ENCODE results near the gene GGCX. TPM values are rescaled to one million over a fixed set of nuclear protein-coding genes. Genes with fewer than 3 reads are reported as not detected.

Gene GGCX
- total and polyA plus RNA-seq, 2 of the 13 experiments (the other 11 are each of a cell fraction or from before 2014, with no cell fraction given), result 72.5 to 103 TPM

DNA sequence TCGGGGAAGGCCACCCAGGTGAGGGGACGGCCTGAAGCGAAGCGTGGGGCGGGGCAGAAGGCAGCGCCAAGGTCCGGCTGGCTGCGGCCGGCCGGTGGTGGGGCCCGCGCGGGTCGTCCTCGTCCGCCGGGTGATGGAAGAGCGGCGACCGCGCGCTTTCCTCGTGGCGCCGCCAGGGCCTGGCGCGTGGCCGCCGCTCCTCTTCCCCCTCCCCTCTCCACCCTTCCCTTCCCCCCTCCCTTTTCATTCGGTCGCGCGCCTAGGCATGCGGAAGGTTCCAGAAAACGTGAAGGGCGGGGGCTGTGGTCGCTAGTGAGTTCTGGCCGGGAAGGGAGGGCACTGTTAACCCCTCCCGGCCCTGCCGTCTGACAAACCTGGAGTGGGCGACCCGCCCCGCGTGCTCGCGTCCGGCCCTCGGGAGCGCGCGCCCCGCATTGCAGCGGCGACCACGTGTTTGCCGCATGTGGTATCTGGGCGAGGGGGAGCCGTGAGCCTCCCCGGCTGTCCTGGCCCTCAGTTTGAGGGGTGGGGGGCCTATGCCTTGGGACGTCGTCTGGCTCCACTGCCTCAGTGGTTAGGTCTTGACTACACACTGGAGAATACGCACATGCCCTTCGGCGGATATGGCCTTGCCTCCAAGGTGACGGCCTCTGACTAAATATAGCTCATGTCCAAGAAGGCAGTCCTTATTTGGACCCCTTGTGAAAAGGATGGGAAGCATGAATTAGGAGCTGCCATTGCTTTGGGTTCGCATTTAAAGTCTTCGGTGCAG, 21.7 kb downstream of the GGCX start (continued):
- TF ChIP-seq, protein P1, sequence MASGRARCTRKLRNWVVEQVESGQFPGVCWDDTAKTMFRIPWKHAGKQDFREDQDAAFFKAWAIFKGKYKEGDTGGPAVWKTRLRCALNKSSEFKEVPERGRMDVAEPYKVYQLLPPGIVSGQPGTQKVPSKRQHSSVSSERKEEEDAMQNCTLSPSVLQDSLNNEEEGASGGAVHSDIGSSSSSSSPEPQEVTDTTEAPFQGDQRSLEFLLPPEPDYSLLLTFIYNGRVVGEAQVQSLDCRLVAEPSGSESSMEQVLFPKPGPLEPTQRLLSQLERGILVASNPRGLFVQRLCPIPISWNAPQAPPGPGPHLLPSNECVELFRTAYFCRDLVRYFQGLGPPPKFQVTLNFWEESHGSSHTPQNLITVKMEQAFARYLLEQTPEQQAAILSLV (CRISPR knock-in tag; IDR thresholded peaks at IDR 0.05; ENCODE audit: borderline replicate concordance), result peak; percentile 93
- TF ChIP-seq ZBTB40 (IDR thresholded peaks at IDR 0.05), result no peak
- TF ChIP-seq ZBTB40 (CRISPR knock-in tag; IDR thresholded peaks at IDR 0.05), result peak; percentile 56; the same call in 1 of the 2 replicates
- TF ChIP-seq NCOR1 (IDR thresholded peaks at IDR 0.05; ENCODE audit: borderline replicate concordance, low read length), result no peak; the same call in 1 of the 2 replicates
- TF ChIP-seq THAP8 (CRISPR knock-in tag; IDR thresholded peaks at IDR 0.05; ENCODE audit: borderline replicate concordance), result no peak
- TF ChIP-seq ZNF770 (CRISPR knock-in tag; IDR thresholded peaks at IDR 0.05), result 0 out of 2 replicates have a peak, but pooled peaks have one; percentile 23
- TF ChIP-seq, protein P2, sequence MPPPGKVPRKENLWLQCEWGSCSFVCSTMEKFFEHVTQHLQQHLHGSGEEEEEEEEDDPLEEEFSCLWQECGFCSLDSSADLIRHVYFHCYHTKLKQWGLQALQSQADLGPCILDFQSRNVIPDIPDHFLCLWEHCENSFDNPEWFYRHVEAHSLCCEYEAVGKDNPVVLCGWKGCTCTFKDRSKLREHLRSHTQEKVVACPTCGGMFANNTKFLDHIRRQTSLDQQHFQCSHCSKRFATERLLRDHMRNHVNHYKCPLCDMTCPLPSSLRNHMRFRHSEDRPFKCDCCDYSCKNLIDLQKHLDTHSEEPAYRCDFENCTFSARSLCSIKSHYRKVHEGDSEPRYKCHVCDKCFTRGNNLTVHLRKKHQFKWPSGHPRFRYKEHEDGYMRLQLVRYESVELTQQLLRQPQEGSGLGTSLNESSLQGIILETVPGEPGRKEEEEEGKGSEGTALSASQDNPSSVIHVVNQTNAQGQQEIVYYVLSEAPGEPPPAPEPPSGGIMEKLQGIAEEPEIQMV (CRISPR knock-in tag; IDR thresholded peaks at IDR 0.05; ENCODE audit: low read depth), result peak; percentile 62
- TF ChIP-seq ZNF574 (CRISPR knock-in tag; IDR thresholded peaks at IDR 0.05), result no peak; the same call in 1 of the 2 replicates

All from HepG2 (cell line).